ENCODE measurements around the gene SIL1. TPM values are rescaled to one million over a fixed set of nuclear protein-coding genes. Genes with fewer than 3 reads are reported as not detected.

Gene SIL1
- total and polyA plus RNA-seq, 2 of the 4 experiments (the other 2 are of a cell fraction) = 56.1 to 66.0 TPM

DNA sequence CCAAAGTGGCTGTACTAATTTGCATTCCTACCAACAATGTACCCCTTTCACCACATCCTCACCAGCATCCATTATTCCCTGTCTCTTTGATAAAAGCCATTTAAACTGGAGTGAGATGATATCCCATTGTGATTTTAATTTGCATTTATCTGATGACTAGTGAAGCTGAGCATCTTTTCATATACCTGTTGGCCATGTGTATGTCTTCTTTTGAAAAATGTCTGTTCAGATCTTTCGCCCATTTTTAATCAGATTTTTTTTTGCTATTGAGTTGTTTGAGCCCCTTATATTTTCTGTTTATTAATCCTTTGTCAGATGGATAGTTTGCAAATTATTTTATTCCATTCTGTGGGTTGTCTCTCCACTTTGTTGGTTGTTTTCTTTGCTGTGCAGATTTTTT lies 202.0 kb downstream of the SIL1 start:
- no peak overlapping the region for H2AK5ac ChIP-seq (ENCODE audit: low read depth, low read length)
- H3K4me3 ChIP-seq (ENCODE audit: insufficient read depth, low read depth, low read length) = no peak overlapping the region
- H3K18ac ChIP-seq (ENCODE audit: low read depth, low read length) = no peak overlapping the region
- H3K79me1 ChIP-seq (ENCODE audit: low read depth in 1 of 2, low read length in 2 of 2) = no peaks in the 10 kb centered on the region
- TF ChIP-seq ELK1 (IDR thresholded peaks at IDR 0.05; ENCODE audit: borderline replicate concordance, low read depth, low read length) = no peak
- no peak for TF ChIP-seq MAFK (IDR thresholded peaks at IDR 0.05; ENCODE audit: low read depth, low read length)
- TF ChIP-seq CHD1 (IDR thresholded peaks at IDR 0.05; ENCODE audit: low read depth, low read length) = no peak
- TF ChIP-seq RFX5 (IDR thresholded peaks at IDR 0.05; ENCODE audit: low read depth, low read length) = no peak
- TF ChIP-seq MXI1 (IDR thresholded peaks at IDR 0.05; ENCODE audit: borderline replicate concordance, low read depth, low read length) = no peak
- TF ChIP-seq RAD21 (IDR thresholded peaks at IDR 0.05; ENCODE audit: low read length) = no peak
- no peak for TF ChIP-seq BHLHE40 (IDR thresholded peaks at IDR 0.05; ENCODE audit: low read depth, low read length)
- no peak for TF ChIP-seq RCOR1 (IDR thresholded peaks at IDR 0.05; ENCODE audit: insufficient replicate concordance, low read length)
- TF ChIP-seq, protein P1, sequence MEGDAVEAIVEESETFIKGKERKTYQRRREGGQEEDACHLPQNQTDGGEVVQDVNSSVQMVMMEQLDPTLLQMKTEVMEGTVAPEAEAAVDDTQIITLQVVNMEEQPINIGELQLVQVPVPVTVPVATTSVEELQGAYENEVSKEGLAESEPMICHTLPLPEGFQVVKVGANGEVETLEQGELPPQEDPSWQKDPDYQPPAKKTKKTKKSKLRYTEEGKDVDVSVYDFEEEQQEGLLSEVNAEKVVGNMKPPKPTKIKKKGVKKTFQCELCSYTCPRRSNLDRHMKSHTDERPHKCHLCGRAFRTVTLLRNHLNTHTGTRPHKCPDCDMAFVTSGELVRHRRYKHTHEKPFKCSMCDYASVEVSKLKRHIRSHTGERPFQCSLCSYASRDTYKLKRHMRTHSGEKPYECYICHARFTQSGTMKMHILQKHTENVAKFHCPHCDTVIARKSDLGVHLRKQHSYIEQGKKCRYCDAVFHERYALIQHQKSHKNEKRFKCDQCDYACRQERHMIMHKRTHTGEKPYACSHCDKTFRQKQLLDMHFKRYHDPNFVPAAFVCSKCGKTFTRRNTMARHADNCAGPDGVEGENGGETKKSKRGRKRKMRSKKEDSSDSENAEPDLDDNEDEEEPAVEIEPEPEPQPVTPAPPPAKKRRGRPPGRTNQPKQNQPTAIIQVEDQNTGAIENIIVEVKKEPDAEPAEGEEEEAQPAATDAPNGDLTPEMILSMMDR (conservative IDR thresholded peaks at IDR 0.05; ENCODE audit: low read depth, low read length) = no peak
- no peak for TF ChIP-seq MAZ (IDR thresholded peaks at IDR 0.05; ENCODE audit: borderline replicate concordance, low read depth, low read length)
- TF ChIP-seq POLR2A (IDR thresholded peaks at IDR 0.05; ENCODE audit: low read depth, low read length) = no peak
- TF ChIP-seq NFE2L2 (IDR thresholded peaks at IDR 0.05; ENCODE audit: low read depth, low read length) = no peak
- no peak for TF ChIP-seq USF2 (IDR thresholded peaks at IDR 0.05; ENCODE audit: low read depth, low read length)
- TF ChIP-seq CEBPB (IDR thresholded peaks at IDR 0.05; ENCODE audit: low read depth, low read length) = no peak
- no peak for TF ChIP-seq SMC3 (IDR thresholded peaks at IDR 0.05; ENCODE audit: low read depth, low read length)
- no peak for TF ChIP-seq FOS (IDR thresholded peaks at IDR 0.05; ENCODE audit: low read depth, low read length)
- no peak overlapping the region for H2BK15ac ChIP-seq (ENCODE audit: low read depth, low read length)
- H3K9ac ChIP-seq (ENCODE audit: low read depth, low read length) = no peak overlapping the region
- no TSS peak for BruUV-seq (replicated peaks)
- H3K14ac ChIP-seq (replicated peaks; ENCODE audit: low read depth, low read length) = no peak overlapping the region
- H3K9me3 ChIP-seq (ENCODE audit: control insufficient read depth, insufficient read depth, low read length) = no peaks in the 10 kb centered on the region
- no peak overlapping the region for H2AK9ac ChIP-seq (replicated peaks; ENCODE audit: low read depth, low read length, poor library complexity)
- H2BK5ac ChIP-seq (ENCODE audit: low read depth, low read length, poor library complexity, severe bottlenecking) = no peak overlapping the region
- in situ Hi-C loops (cut with MboI; ENCODE audit: low sequenced_read_pairs) (no loop called here), dilution Hi-C loops (cut with HindIII; ENCODE audit: low sequenced_read_pairs, unreplicated experiment) (no loop called here), intact Hi-C loops (cut with micrococcal nuclease) (no loop called here)
- POLR2A ChIA-PET (ENCODE audit: unreplicated experiment) = no interaction called here
- H3K36me3 ChIP-seq (ENCODE audit: control insufficient read depth, insufficient read depth, low read length) = no peaks in the 10 kb centered on the region
- no peak overlapping the region for H3K4ac ChIP-seq (ENCODE audit: low read depth, low read length)
- H2AFZ ChIP-seq (replicated peaks; ENCODE audit: low read length, poor library complexity) = no peak overlapping the region
- no peak overlapping the region for H3K56ac ChIP-seq (ENCODE audit: extremely low read depth, insufficient read depth, low read length)
- WGBS, 2 experiments (ENCODE audit: extremely low coverage in 2 of 2, insufficient read length in 1 of 2) = no CpG with 5 or more reads among the region's 1 CpG
- H3K27ac ChIP-seq (ENCODE audit: insufficient read depth, low read length) = no peak overlapping the region
- ATAC-seq (ENCODE audit: low read depth) = no peak
- no peak overlapping the region for H4K91ac ChIP-seq (ENCODE audit: insufficient read depth, low read depth, low read length)
- no peak overlapping the region for H3K23ac ChIP-seq (ENCODE audit: low read depth, low read length)
- H3K4me2 ChIP-seq (ENCODE audit: low read depth, low read length) = no peak overlapping the region
- no peak overlapping the region for H4K8ac ChIP-seq (ENCODE audit: low read depth in 2 of 2, low read length in 2 of 2)
- H3K27me3 ChIP-seq (ENCODE audit: control insufficient read depth, insufficient read depth, low read length) = no peaks in the 10 kb centered on the region
- no peak for DNase-seq
- H4K5ac ChIP-seq (ENCODE audit: low read depth, low read length) = no peak overlapping the region
- no peaks in the 10 kb centered on the region for H3K4me1 ChIP-seq (ENCODE audit: control insufficient read depth, insufficient read depth, low read length)
- no peak overlapping the region for H2BK120ac ChIP-seq (ENCODE audit: low read depth, low read length)
- no peaks in the 10 kb centered on the region; the same call in 1 of the 2 replicates for H3K9me1 ChIP-seq (ENCODE audit: insufficient read depth, low read length)
- H2BK20ac ChIP-seq (ENCODE audit: low read depth, low read length) = no peak overlapping the region
- no peaks in the 10 kb centered on the region; the same call in 1 of the 2 replicates for H4K20me1 ChIP-seq (ENCODE audit: insufficient read depth, low read length)
- CTCF ChIA-PET = no interaction called here
